Activated naive CD4-positive, alpha-beta T cell treated with anti-CD3 and anti-CD28 coated beads, Interleukin-2, amount 10 ng/mL, durations not matched to agents 7 days and 5 days (primary cell): ENCODE measurements around the gene DAND5.

Experiments used
- CTCF ChIA-PET: fragments of 350-600 bp; sonication (Branson Sonifier 250); formaldehyde crosslinking; loops from one replicate; lab custom pipeline; 2021; ENCODE audit warnings: antibody characterized with exemption; lab: Charles Lee
- DNase-seq: peaks from one replicate; pipeline ENCODE4 v3.0.0-alpha.2; 2020
- H3K27ac Mint-ChIP-seq: one replicate; pipeline ENCODE4 v1.8.0; 2021; ENCODE audit warnings: mild to moderate bottlenecking, moderate library complexity, mixed read lengths
- H3K27me3 Mint-ChIP-seq: one replicate; pipeline ENCODE4 v1.8.0; 2021; ENCODE audit warnings: mild to moderate bottlenecking, mixed read lengths
- H3K36me3 Mint-ChIP-seq: one replicate; pipeline ENCODE4 v1.8.0; 2021; ENCODE audit warnings: mixed read lengths
- H3K4me1 Mint-ChIP-seq: one replicate; pipeline ENCODE4 v1.8.0; 2021; ENCODE audit warnings: mixed read lengths
- H3K4me3 Mint-ChIP-seq: one replicate; pipeline ENCODE4 v1.8.0; 2021; ENCODE audit warnings: mild to moderate bottlenecking, moderate library complexity, mixed read lengths
- H3K9me3 Mint-ChIP-seq: one replicate; pipeline ENCODE4 v1.8.0; 2021; ENCODE audit warnings: mixed read lengths

Gene DAND5

DNA sequence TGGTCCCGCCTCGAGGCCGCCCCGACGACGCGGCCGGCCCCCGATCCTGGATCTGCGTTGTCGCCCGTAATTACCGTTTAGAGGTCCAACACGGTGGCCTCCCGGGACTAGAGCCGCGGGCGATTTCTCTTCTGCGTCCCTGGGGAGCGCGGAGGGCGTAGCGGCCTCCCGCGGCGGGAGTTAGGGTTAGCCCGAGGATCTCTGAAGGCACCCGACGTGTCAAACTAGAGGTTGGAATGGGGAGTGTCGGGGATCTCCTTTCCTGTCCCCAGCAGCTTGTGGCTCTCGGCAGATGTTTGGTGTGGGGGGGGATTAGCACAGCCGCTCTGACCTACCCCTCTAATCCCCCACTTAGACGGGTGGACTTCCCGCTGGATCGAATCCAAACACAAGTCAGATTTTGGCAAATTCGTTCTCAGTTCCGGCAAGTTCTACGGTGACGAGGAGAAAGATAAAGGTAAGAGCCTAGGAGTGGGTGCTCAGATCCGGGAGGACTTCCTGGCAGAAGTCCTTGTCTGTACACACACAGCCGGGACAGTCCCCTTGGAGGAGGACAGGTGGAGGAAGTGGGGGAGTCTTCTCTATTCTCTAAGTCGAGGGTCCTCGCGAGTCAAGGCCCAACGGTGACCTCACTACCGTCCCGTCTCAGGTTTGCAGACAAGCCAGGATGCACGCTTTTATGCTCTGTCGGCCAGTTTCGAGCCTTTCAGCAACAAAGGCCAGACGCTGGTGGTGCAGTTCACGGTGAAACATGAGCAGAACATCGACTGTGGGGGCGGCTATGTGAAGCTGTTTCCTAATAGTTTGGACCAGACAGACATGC lies 30.4 kb upstream of the DAND5 start:
- peak; percentile 55 for DNase-seq
- H3K27ac Mint-ChIP-seq = peak overlapping the region; percentile 96
- CTCF ChIA-PET = no interaction called here
- H3K9me3 Mint-ChIP-seq = no peaks in the 10 kb centered on the region
- peaks cover 51% of the 10 kb centered on the region for H3K36me3 Mint-ChIP-seq
- peak overlapping the region; percentile 99 for H3K4me3 Mint-ChIP-seq
- H3K27me3 Mint-ChIP-seq = no peaks in the 10 kb centered on the region
- H3K4me1 Mint-ChIP-seq = peaks cover 73% of the 10 kb centered on the region

DNA sequence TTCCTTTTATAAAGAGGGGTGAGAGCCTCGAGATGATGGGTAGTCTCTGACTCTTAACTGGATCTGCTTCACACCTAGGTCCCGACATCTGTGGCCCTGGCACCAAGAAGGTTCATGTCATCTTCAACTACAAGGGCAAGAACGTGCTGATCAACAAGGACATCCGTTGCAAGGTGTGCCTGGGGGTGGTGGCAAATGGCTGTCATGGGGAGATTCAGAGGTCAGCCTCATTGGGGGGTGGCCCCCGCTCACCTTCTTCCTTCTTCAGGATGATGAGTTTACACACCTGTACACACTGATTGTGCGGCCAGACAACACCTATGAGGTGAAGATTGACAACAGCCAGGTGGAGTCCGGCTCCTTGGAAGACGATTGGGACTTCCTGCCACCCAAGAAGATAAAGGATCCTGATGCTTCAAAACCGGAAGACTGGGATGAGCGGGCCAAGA lies 29.4 kb upstream of the DAND5 start:
- peak overlapping the region; percentile 99 for H3K4me3 Mint-ChIP-seq
- H3K4me1 Mint-ChIP-seq = peaks cover 80% of the 10 kb centered on the region
- CTCF ChIA-PET = no interaction called here
- H3K36me3 Mint-ChIP-seq = peaks cover 61% of the 10 kb centered on the region
- DNase-seq = no peak
- H3K27ac Mint-ChIP-seq = peak overlapping the region; percentile 96
- no peaks in the 10 kb centered on the region for H3K27me3 Mint-ChIP-seq
- H3K9me3 Mint-ChIP-seq = no peaks in the 10 kb centered on the region

DNA sequence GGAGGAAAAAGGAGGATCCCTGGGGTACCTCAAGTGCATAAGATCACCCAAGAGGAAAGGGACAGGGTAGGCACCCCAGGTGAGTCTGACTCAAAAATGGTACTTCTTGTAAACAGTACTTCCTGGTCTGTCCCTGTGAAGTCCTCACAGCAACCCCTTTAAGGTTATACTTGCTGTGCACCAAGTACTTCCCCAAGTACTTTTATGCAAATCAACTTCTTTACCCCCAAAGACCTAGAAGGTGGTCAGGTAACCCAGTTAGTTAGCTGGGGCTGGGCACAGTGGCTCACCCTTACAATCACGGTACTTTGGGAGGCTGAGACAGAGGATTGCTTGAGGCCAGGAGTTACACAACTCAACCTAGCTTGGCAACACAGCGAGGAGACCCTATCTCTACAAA lies 28.5 kb upstream of the DAND5 start:
- Mint-ChIP-seq H3K27me3 (peaks cover 5% of the 10 kb centered on the region), H3K27ac (peak overlapping the region; percentile 96), H3K36me3 (peaks cover 69% of the 10 kb centered on the region), H3K4me1 (peaks cover 84% of the 10 kb centered on the region), H3K9me3 (no peaks in the 10 kb centered on the region), H3K4me3 (peak overlapping the region; percentile 99)
- no peak for DNase-seq
- CTCF ChIA-PET = no interaction called here

DNA sequence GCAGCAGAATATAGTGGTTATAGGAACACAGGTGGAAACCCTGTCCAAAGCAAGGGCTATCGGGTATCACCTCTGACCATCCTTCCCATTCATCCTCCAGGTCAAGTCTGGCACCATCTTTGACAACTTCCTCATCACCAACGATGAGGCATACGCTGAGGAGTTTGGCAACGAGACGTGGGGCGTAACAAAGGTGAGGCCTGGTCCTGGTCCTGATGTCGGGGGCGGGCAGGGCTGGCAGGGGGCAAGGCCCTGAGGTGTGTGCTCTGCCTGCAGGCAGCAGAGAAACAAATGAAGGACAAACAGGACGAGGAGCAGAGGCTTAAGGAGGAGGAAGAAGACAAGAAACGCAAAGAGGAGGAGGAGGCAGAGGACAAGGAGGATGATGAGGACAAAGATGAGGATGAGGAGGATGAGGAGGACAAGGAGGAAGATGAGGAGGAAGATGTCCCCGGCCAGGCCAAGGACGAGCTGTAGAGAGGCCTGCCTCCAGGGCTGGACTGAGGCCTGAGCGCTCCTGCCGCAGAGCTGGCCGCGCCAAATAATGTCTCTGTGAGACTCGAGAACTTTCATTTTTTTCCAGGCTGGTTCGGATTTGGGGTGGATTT lies 25.8 kb upstream of the DAND5 start:
- Mint-ChIP-seq H3K36me3 (peaks cover 83% of the 10 kb centered on the region), H3K27ac (peak overlapping the region; percentile 76), H3K27me3 (peaks cover 5% of the 10 kb centered on the region), H3K9me3 (no peaks in the 10 kb centered on the region), H3K4me1 (peaks cover 77% of the 10 kb centered on the region), H3K4me3 (peak overlapping the region; percentile 38)
- CTCF ChIA-PET = interaction anchor here (0.6 kb wide), 1 partner anchor 22 kb away, joined by 3 read pairs; no protein-coding TSS in a partner anchor
- no peak for DNase-seq

DNA sequence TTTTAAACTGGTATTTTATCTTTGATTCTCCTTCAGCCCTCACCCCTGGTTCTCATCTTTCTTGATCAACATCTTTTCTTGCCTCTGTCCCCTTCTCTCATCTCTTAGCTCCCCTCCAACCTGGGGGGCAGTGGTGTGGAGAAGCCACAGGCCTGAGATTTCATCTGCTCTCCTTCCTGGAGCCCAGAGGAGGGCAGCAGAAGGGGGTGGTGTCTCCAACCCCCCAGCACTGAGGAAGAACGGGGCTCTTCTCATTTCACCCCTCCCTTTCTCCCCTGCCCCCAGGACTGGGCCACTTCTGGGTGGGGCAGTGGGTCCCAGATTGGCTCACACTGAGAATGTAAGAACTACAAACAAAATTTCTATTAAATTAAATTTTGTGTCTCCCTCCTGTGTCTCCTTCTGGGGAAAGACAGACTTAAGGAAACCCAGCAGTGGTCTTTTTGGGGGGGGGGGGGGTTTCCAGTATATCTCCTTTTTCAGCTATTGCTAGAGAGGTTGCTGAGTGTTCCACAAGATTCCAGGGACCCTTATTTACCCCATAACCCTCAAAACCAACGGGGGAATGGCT lies 25.2 kb upstream of the DAND5 start:
- Mint-ChIP-seq H3K27me3 (peaks cover 5% of the 10 kb centered on the region), H3K9me3 (no peaks in the 10 kb centered on the region), H3K27ac (peak overlapping the region; percentile 76), H3K4me3 (no peak overlapping the region), H3K36me3 (peaks cover 78% of the 10 kb centered on the region), H3K4me1 (peaks cover 76% of the 10 kb centered on the region)
- DNase-seq = no peak
- CTCF ChIA-PET = interaction anchor here (0.6 kb wide), 2 partner anchors 21 kb away, joined by 3 read pairs; no protein-coding TSS in a partner anchor

DNA sequence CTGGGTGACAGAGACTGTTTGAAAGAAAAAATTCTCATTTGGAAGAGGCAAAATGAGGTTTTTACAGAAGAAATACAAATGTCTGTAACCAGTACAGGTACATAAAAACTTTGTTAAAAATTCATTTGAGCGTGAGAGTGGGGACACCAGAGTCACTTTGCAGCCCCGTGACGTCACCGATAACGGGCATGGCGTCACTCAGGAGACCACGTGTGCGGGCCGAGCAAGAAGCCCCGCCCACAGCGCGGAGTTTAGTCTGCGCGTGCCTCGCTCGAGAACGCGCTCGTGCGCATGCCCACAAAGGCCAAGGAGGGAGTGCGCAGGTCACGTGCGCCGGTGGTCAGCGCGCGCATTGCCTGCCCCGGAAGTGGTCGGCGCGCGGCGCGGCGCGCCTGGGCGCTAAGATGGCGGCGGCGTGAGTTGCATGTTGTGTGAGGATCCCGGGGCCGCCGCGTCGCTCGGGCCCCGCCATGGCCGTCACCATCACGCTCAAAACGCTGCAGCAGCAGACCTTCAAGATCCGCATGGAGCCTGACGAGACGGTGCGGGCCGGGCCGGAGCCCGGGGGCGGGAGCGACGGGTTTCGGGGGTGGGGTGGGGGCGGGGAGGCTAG lies 23.8 kb upstream of the DAND5 start, which contains the start of gene RAD23A:
TSS of gene RAD23A (plus strand) at position 384 of the 613 bp plus-strand sequence. CDS start at position 471, 87 bp downstream.
- H3K4me3 Mint-ChIP-seq = peak within 1 kb of the TSS; percentile 91
- DNase-seq = peak; percentile 98
- H3K4me1 Mint-ChIP-seq = peaks cover 69% of the 10 kb centered on the region
- no peaks in the 10 kb centered on the region for H3K9me3 Mint-ChIP-seq
- peaks cover 77% of the 10 kb centered on the region for H3K36me3 Mint-ChIP-seq
- CTCF ChIA-PET = interaction anchor here (1.3 kb wide), 1 partner anchor 20 kb away, joined by 8 read pairs; no protein-coding TSS in a partner anchor
- H3K27me3 Mint-ChIP-seq = peaks cover 5% of the 10 kb centered on the region
- H3K27ac Mint-ChIP-seq = peak within 1 kb of the TSS; percentile 95

DNA sequence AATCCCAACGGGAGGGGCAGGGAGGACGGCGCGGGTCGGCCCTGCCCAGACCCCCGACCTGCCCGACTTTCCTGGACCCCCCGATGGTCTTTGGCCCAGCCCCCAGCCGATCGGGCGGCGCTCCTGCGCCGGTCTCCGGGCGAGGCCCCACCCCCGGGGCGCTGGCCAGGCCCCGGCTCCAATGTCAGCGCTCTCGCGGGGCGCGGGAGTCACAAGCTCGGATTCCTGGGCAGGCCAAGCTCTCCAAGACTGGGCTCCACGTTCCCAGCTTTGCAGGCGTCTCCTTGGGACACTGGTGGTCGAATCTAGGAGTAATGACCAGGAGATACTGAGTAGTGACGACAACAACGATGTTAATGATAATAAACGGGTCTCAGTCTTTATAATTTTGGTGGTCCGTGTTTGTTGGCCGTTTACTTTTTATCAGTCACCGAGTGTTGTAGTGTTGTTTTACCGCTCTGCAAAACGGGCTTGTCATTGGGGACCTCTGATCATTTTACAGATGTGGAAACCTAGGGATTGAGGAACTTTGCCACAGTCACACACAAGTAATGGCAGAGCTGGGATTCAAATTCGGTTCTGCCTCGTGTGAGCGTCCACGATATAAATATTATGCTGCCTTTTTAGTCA lies 23.2 kb upstream of the DAND5 start:
- peaks cover 65% of the 10 kb centered on the region for H3K4me1 Mint-ChIP-seq
- CTCF ChIA-PET = interaction anchor here (1.3 kb wide), 1 partner anchor 19 kb away, joined by 8 read pairs; no protein-coding TSS in a partner anchor
- no peaks in the 10 kb centered on the region for H3K9me3 Mint-ChIP-seq
- peak; percentile 69 for DNase-seq
- H3K27me3 Mint-ChIP-seq = peaks cover 5% of the 10 kb centered on the region
- peaks cover 77% of the 10 kb centered on the region for H3K36me3 Mint-ChIP-seq
- peak overlapping the region; percentile 91 for H3K4me3 Mint-ChIP-seq
- H3K27ac Mint-ChIP-seq = peak overlapping the region; percentile 95

DNA sequence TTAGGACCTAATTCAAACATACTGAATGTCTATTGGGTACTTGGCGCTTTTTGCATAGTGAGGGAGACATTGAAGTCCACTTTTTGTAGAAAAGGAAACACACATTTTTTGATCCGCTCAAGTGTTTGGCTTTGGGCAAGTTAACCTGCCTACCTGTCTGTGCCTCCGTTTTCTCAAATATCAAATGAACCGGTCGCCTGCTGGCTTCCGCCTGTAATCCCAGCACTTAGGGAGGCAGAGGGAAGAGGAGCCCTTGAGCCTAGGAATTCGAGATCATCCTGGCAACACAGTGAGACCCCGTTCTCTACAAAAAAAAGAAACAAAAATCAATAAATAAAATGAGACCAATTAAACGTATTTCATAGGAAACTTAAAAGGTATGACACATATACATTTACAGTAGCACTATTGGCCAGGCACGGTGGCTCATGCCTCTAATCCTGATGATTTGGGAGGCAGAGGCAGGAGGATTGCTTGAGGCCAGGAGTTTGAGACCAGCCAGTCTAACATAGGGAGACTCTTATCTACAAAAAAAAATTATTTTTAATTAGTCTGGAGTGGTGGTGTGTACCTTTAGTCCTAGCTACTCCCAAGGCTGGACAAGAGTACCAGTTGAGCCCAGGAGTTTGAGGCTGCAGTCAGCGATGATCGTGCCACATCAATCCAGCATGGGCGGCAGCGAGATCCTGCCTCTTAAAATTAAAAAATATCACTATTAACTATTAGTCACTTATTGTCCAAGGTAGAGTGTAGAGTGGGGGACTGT lies 22.5 kb upstream of the DAND5 start:
- peaks cover 59% of the 10 kb centered on the region for H3K4me1 Mint-ChIP-seq
- H3K9me3 Mint-ChIP-seq = no peaks in the 10 kb centered on the region
- peaks cover 5% of the 10 kb centered on the region for H3K27me3 Mint-ChIP-seq
- H3K27ac Mint-ChIP-seq = peak overlapping the region; percentile 95
- peaks cover 79% of the 10 kb centered on the region for H3K36me3 Mint-ChIP-seq
- CTCF ChIA-PET = interaction anchor here (0.5 to 1.3 kb wide), 3 partner anchors 18 to 21 kb away, joined by 4 to 8 read pairs (median 7); no protein-coding TSS in a partner anchor
- H3K4me3 Mint-ChIP-seq = peak overlapping the region; percentile 91
- no peak for DNase-seq

DNA sequence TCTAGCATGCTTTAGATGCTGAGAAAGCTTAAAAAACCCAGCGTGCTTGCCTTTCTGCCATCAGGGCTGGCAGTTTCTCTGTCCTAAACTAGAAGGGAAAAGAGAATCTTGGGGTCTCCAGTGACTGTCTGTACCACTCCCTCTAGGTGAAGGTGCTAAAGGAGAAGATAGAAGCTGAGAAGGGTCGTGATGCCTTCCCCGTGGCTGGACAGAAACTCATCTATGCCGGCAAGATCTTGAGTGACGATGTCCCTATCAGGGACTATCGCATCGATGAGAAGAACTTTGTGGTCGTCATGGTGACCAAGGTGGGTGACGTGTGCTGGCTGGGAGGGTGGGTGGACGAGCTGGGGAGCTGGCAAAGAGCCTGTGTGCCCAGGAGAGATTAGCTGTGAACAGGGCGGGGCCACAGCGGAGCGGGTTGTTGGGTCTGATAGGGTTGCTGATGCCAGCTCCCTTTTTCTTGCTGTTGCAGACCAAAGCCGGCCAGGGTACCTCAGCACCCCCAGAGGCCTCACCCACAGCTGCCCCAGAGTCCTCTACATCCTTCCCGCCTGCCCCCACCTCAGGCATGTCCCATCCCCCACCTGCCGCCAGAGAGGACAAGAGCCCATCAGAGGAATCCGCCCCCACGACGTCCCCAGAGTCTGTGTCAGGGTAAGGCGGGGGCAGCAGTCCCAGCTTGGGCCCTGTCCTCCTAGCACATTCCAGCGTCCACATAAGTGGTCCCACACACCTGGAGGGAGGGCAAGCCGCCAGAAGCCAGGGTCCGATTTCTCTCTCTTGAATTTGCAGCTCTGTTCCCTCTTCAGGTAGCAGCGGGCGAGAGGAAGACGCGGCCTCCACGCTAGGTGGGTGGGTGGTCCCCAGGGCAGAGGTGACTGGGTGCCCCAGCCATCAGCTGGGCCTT lies 21.4 kb upstream of the DAND5 start:
- peaks cover 53% of the 10 kb centered on the region for H3K4me1 Mint-ChIP-seq
- H3K4me3 Mint-ChIP-seq = peak overlapping the region; percentile 45
- DNase-seq = no peak
- no peak overlapping the region for H3K27ac Mint-ChIP-seq
- peaks cover 5% of the 10 kb centered on the region for H3K27me3 Mint-ChIP-seq
- H3K9me3 Mint-ChIP-seq = no peaks in the 10 kb centered on the region
- peaks cover 77% of the 10 kb centered on the region for H3K36me3 Mint-ChIP-seq
- CTCF ChIA-PET = interaction anchor here (1.2 to 1.3 kb wide), 2 partner anchors 17 to 63 kb away, joined by 3 to 7 read pairs; no protein-coding TSS in a partner anchor

DNA sequence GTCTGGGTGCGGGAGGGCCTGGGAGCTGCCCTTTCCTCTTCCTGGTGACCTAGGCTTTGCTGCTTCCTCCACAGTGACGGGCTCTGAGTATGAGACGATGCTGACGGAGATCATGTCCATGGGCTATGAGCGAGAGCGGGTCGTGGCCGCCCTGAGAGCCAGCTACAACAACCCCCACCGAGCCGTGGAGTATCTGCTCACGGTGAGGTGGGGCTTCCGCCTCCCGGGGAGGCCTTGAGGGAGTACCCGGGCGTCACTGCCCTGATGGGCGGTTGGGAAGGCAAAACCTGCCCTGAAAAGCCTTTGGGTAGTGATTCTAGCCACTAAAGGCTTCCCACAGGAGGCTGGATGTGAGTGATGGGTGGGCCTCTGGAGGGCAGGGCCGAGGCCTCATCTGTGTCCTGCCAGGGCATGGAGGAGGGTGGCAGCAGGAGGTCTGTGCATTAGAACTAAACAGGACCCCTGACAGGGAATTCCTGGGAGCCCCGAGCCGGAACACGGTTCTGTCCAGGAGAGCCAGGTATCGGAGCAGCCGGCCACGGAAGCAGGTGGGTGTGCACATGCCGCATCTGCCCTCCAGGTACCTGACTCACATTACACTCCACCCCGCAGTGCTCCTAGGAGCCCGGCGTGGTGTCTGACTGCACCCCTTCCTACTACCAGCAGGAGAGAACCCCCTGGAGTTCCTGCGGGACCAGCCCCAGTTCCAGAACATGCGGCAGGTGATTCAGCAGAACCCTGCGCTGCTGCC lies 20.6 kb upstream of the DAND5 start:
- peaks cover 5% of the 10 kb centered on the region for H3K27me3 Mint-ChIP-seq
- no peak for DNase-seq
- CTCF ChIA-PET = interaction anchor here (1.2 to 1.3 kb wide), 2 partner anchors 16 to 64 kb away, joined by 3 to 7 read pairs; no protein-coding TSS in a partner anchor
- no peak overlapping the region for H3K4me3 Mint-ChIP-seq
- H3K9me3 Mint-ChIP-seq = no peaks in the 10 kb centered on the region
- H3K4me1 Mint-ChIP-seq = peaks cover 47% of the 10 kb centered on the region
- H3K36me3 Mint-ChIP-seq = peaks cover 74% of the 10 kb centered on the region
- H3K27ac Mint-ChIP-seq = no peak overlapping the region

DNA sequence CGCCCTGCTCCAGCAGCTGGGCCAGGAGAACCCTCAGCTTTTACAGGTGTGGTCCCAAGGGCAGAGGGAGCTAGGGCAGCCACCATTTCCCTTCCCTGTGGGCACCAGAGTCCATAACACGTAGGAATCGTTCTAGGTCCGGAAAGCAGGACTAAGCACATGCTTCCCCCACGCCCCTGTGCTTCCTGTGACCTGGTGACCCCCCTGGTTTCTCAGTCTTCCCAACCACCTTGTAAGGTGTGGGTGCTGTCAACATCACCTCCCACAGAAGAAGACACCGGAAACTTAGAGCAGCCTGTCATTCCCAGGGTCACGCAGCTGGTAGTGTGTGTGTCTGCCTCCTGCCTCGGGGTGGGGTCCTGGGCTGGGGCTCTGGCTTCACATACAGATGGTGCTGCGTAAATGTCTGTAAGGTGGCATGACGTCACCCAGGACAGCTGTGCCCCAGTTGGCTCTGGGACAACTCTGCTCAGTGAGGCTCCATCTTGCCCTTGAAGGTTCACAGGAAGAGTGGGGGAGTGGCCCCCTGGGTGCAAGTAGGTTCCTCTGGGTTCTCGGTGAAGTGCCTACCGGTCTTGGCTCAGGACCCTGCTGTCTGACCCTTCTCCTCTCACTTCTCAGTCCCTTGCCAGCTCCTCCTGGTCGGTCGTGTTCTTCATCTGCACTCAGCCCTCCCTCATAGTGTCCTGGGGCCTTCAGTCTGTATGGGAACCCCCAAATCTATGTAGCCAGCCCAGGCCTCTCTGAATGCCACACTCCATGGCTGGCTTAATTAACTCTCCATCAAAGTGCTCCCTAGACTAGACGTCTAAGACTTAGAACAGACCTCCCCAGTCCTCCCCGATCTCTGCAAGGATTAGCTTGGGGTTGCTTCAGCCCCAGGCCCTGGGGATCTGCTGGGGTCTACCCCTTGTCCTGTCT lies 19.8 kb upstream of the DAND5 start:
- Mint-ChIP-seq H3K27me3 (peaks cover 5% of the 10 kb centered on the region), H3K9me3 (no peaks in the 10 kb centered on the region), H3K4me3 (no peak overlapping the region), H3K36me3 (peaks cover 72% of the 10 kb centered on the region), H3K4me1 (peaks cover 45% of the 10 kb centered on the region), H3K27ac (peak overlapping the region; percentile 67)
- DNase-seq = no peak
- CTCF ChIA-PET = interaction anchor here (0.6 to 1.8 kb wide), 2 partner anchors 16 to 85 kb away, joined by 3 to 8 read pairs; no protein-coding TSS in a partner anchor
